Upper lobe of right lung (tissue), 1 donor: ENCODE results near the gene SEMA6A. TPM values are rescaled to one million over a fixed set of nuclear protein-coding genes. Genes with fewer than 3 reads are reported as not detected.

Experiments used
- ATAC-seq: fragments of 200-7000 bp; cut with Tn5 transposase; one replicate; pipeline ENCODE4 v1.9.1; 2020; ENCODE audit warnings: mild to moderate bottlenecking, moderate library complexity
- DNase-seq: peaks from one replicate; pipeline ENCODE4 v3.0.0-alpha.2; 2020
- H3K27ac ChIP-seq: fragments of 200-600 bp; one replicate; pipeline ENCODE4 v1.8.0; 2022
- H3K27me3 ChIP-seq: fragments of 200-600 bp; one replicate; pipeline ENCODE4 v1.8.0; 2022; ENCODE audit warnings: mild to moderate bottlenecking
- H3K36me3 ChIP-seq: fragments of 200-600 bp; one replicate; pipeline ENCODE4 v1.8.0; 2022
- H3K4me1 ChIP-seq: fragments of 200-600 bp; one replicate; pipeline ENCODE4 v1.8.0; 2022
- H3K4me3 ChIP-seq: fragments of 200-600 bp; one replicate; pipeline ENCODE4 v1.8.0; 2022; ENCODE audit warnings: mild to moderate bottlenecking
- H3K9me3 ChIP-seq: fragments of 200-600 bp; one replicate; pipeline ENCODE4 v1.8.0; 2022
- CTCF ChIP-seq: fragments of 200-600 bp; IDR thresholded peaks from one replicate; pipeline ENCODE4 v1.8.0; 2022; ENCODE audit warnings: antibody characterized with exemption
- intact Hi-C: fragments of 100-400 bp; cut with DNase I; formaldehyde crosslinking; loops from one replicate; pipeline ENCODE4 v1.11.0; 2022
- total RNA-seq: library from RNA; stranded (reverse); fragmentation: NEBNext Ultra II Directional; extraction: Animal tissue kit (Norgen Biotek cat#: 25700); gene quantifications from one replicate; pipeline ENCODE4 v1.2.1, GENCODE V29; 2021
- donor health status: DM: no; HTN: yes; CAD: no; lungs with severe emphysema.

Gene SEMA6A
- total RNA-seq, 1 donor from 2014 or later: 33.3 TPM

- intact Hi-C loops: no loop called here
- Histone ChIP-seq H3K4me3 (no peak overlapping the region), H3K27me3 (no peaks in the 10 kb centered on the region), H3K4me1 (peaks cover 6% of the 10 kb centered on the region), H3K36me3 (peaks cover 9% of the 10 kb centered on the region), H3K27ac (no peak overlapping the region), H3K9me3 (no peaks in the 10 kb centered on the region)
- ATAC-seq: no peak
- DNase-seq: no peak
- no peak for TF ChIP-seq CTCF
Observed at GRCh38 chr5:116487045-116487444, 87.6 kb downstream of the SEMA6A start.

- Histone ChIP-seq H3K4me3 (no peak overlapping the region), H3K4me1 (peaks cover 2% of the 10 kb centered on the region), H3K27ac (no peak overlapping the region), H3K9me3 (no peaks in the 10 kb centered on the region), H3K36me3 (peaks cover 9% of the 10 kb centered on the region), H3K27me3 (no peaks in the 10 kb centered on the region)
- DNase-seq: no peak
- ATAC-seq: no peak
- no peak for TF ChIP-seq CTCF
- intact Hi-C loops: no loop called here
Observed at GRCh38 chr5:116486588-116486987, 88.0 kb downstream of the SEMA6A start.

GRCh38 chr5:116484645-116485044 is 90.0 kb downstream of the SEMA6A start:
- no peaks in the 10 kb centered on the region for H3K27me3 ChIP-seq
- no peak for ATAC-seq
- H3K9me3 ChIP-seq: no peaks in the 10 kb centered on the region
- no peak for DNase-seq
- H3K36me3 ChIP-seq: peaks cover 9% of the 10 kb centered on the region
- intact Hi-C loops: no loop called here
- H3K4me1 ChIP-seq: no peaks in the 10 kb centered on the region
- TF ChIP-seq CTCF: no peak
- H3K27ac ChIP-seq: no peak overlapping the region
- no peak overlapping the region for H3K4me3 ChIP-seq

GRCh38 chr5:116482394-116482793 is 92.2 kb downstream of the SEMA6A start:
- no peaks in the 10 kb centered on the region for H3K9me3 ChIP-seq
- ATAC-seq (no peak), DNase-seq (no peak)
- no peaks in the 10 kb centered on the region for H3K27me3 ChIP-seq
- H3K36me3 ChIP-seq: peaks cover 13% of the 10 kb centered on the region
- no peak for TF ChIP-seq CTCF
- no peak overlapping the region for H3K27ac ChIP-seq
- no peaks in the 10 kb centered on the region for H3K4me1 ChIP-seq
- intact Hi-C loops: no loop called here
- no peak overlapping the region for H3K4me3 ChIP-seq

GRCh38 chr5:116480894-116481510 is 93.6 kb downstream of the SEMA6A start:
- no peak overlapping the region for H3K27ac ChIP-seq

More at GRCh38 chr5:116480894-116481510, 93.6 kb downstream of the SEMA6A start:
- peaks cover 10% of the 10 kb centered on the region for H3K9me3 ChIP-seq
- no peaks in the 10 kb centered on the region for H3K4me1 ChIP-seq
- no peak for ATAC-seq
- no peak for DNase-seq
- intact Hi-C loops: no loop called here
- TF ChIP-seq CTCF: no peak
- no peaks in the 10 kb centered on the region for H3K27me3 ChIP-seq
- H3K36me3 ChIP-seq: peaks cover 13% of the 10 kb centered on the region
- no peak overlapping the region for H3K4me3 ChIP-seq
